Epithelial cell of esophagus (primary cell): ENCODE results near the gene CCNA2.

Source experiments
- DNase-seq: peaks from one replicate; pipeline ENCODE4 v3.0.0; 2010; ENCODE audit warnings: low read depth
- H3K4me3 ChIP-seq: 2 replicates; pipeline ENCODE4 v1.5.1; 2011; ENCODE audit warnings: mild to moderate bottlenecking, low read length, control low read depth
- CTCF ChIP-seq: IDR thresholded peaks from 2 replicates; pipeline ENCODE4 v1.5.1; 2011; ENCODE audit warnings: low read depth, mild to moderate bottlenecking, low read length, control low read depth, inconsistent platforms; ENCODE audit not compliant: insufficient read depth; ENCODE audit errors: missing control alignments

Gene CCNA2

GRCh38 chr4:121799208-121799823 is 24.4 kb downstream of the CCNA2 start:
- TF ChIP-seq CTCF: no peak
- no peak overlapping the region for H3K4me3 ChIP-seq
- DNase-seq: no peak

GRCh38 chr4:121796283-121796682 is 27.4 kb downstream of the CCNA2 start:
- TF ChIP-seq CTCF: no peak

GRCh38 chr4:121794505-121795188 is 29.0 kb downstream of the CCNA2 start:
- TF ChIP-seq CTCF: no peak
- no peak for DNase-seq
- H3K4me3 ChIP-seq: no peak overlapping the region

More at GRCh38 chr4:121796283-121796682, 27.4 kb downstream of the CCNA2 start:
- DNase-seq: no peak
- H3K4me3 ChIP-seq: no peak overlapping the region

- no peak overlapping the region for H3K4me3 ChIP-seq
- no peak for TF ChIP-seq CTCF
- peak; percentile 81 for DNase-seq
These were observed 30.7 kb downstream of the CCNA2 start for GRCh38 chr4:121792966-121793365.

- no peak overlapping the region for H3K4me3 ChIP-seq
- no peak for DNase-seq
- TF ChIP-seq CTCF: no peak
These were observed 32.2 kb downstream of the CCNA2 start for GRCh38 chr4:121791481-121791880.

GRCh38 chr4:121790976-121791375 is 32.7 kb downstream of the CCNA2 start:
- DNase-seq: no peak
- H3K4me3 ChIP-seq: no peak overlapping the region
- TF ChIP-seq CTCF: no peak
